Stimulated activated CD4-positive, alpha-beta T cell treated with anti-CD3 and anti-CD28 coated beads, TNF-alpha, amount 100 ng/mL, for 24 hours (primary cell): ENCODE data around the gene PTPRN2.
"Not testable (repeated sequence)": the region's sequence is repeated elsewhere in the genome, so short reads cannot be mapped to it uniquely, and the experiment has no call there.

Experiments used
- DNase-seq, 3 experiments: peaks; one replicate each; pipeline ENCODE4 v3.0.0-alpha.2; 2020; ENCODE audit warnings: low read depth in 3 of 3

The PTPRN2 gene

DNA sequence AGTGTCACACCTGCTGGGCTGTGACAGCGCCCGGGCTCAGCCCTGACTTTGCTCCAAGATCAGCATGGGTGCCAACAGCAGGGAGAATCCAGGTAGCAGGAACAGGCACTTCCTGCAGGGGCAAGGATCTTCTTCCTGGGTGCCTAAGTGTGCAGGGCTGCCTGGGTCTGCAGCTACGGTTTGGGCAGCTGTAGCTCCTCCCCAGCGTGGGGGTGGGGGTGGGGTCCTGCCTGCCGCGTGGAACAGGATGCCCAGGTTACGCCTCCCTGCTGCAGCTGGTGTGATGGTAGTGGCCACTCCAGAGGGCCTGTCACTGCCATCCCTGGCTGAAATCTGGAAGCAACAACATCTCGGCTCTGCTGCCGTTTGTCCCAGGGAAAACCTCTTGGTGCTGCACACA, 981.5 kb downstream of the PTPRN2 start:
- no peak for DNase-seq

DNA sequence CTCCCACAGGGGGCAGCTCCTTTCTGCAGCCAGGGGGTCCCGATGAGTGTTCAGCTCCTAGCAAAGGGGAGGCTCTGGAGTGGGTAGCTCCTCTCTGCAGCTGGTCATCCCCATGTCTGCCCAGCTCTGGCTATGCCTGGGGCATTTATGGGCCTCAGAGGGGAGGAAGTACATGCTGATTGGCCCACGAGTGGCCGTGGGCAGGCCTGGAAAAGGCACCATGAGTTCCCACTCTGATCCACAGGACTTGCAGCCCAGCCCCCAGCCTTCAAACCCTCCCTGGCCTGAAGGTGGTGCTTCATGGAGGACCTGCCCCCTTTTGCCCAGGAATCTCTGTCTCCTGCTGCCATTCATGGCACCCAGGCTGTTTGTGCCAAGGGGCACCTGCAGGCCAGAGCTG, 982.0 kb downstream of the PTPRN2 start:
- no peak for DNase-seq

DNA sequence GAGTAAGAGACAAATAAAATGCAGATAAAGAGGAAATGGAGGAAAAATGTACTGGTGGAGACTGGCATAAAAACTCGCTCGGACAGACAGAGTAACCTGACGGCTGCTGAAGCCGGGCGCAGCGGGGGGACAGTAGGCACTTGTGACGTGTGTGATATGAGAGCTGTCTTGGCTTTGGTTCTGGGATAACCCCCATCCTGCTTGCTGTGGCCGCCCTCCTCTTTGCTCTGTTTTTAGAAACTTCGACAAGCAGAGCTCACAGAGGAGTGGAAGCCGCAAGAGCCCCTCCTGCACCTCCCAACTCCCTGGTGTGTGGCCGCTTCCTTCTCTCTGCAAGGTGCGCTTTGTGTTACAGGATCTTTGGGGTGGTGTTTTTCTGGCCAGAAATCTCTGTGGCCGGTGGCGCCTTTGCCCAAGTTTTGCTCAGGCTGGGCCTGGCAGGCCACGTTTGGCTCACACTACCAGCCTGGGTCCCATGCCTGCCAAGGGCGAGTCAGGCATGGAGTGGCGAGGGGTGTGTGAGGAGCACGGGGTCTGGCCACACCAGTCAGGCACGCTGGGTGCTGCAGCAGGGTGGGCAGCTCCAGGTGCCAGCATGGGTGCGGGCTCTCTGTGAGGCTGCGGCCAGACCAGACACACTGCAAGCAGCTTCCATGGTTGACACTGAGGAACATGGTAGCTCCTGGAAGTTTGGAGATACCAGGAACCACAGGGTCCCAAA, 982.8 kb downstream of the PTPRN2 start:
- no peak for DNase-seq

DNA sequence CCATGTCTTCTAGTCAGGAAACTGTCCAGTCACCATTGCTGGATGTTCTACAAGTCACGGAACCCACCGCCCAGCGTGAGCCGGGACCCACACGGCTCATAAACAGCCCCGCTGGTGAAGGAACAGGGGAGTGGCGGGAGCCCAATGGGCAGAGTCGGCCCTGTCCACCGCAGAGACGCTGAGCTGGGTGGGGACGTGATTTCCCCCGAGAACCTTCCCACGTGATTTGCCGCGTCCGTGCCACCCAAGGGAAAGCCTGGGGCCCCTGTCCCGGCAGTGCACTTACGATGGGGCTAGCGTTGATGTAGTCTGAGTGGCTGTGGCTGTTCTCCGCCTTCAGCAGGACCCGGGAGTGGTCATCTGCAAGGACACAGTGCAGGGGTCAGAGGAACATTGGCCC, 983.9 kb downstream of the PTPRN2 start:
- DNase-seq = no peak

DNA sequence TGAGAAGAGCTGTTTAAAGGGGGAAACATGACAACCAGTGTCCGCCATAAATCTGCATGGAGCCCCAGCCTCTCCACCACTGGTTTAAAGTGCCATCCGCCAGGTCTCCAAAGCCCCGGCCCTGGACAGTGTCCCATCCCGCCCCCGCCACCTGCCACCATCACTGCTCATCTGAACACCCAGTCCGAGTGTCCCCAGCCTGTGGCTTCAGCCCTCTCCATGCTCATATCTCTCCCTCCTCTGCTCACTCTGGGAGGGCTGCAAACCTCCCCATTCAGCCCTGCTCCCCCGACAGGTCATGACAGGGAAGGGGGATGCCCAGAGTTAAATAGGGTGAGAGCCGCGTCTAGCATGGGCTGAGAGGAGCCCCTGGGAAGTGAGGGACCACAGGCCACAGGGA, 984.6 kb downstream of the PTPRN2 start:
- no peak for DNase-seq

DNA sequence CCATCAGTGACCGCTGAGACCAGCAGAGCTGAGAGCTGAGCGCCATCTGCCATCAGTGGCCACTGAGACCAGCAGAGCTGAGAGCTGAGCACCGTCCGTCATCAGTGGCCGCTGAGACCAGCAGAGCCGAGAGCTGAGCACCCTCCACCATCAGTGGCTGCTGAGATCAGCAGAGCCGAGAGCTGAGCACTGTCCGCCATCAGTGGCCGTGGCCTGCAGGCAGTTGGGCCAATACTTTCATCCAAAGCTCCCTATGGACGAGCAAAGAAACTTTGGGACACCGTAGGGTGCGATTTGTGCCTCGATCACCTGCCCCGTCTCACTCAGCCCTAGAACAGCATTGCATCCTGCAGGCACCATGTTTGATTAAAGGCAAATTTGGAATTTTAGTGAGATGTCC, 985.0 kb downstream of the PTPRN2 start:
- no peak for DNase-seq

DNA sequence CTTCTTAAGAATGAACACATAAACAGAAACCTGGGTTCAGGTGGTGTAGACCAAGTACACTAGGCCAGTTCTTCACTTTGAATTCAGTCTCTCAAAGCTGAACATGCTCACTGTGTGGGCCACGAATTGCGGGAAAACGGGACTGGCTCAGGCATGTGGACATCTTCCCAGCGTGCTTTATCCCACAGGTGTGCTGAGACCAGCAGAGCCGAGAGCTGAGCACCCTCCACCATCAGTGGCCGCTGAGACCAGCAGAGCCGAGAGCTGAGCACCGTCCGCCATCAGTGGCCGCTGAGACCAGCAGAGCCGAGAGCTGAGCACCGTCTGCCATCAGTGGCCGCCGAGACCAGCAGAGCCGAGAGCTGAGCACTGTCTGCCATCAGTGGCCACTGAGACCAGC, 985.5 kb downstream of the PTPRN2 start:
- DNase-seq = no peak

DNA sequence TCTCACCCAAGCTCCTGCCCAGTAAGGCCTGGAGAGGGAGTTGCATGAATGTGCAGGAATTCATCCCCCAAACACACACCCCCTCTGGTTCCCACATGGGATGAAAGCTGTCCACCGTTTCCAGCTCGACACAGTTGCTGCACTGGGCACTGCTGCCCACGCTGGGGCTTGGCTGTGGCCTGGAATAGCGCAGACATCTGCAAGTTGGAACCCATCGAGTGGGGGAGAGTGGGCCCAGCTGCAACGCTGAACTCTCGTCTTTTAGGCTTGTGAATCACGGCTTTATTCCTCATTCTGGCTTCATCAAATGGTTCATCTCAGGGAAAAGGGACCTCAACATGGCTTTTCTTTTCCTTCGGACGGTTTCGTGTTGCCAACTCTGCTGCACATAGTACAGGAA, 986.1 kb downstream of the PTPRN2 start:
- DNase-seq = no peak

DNA sequence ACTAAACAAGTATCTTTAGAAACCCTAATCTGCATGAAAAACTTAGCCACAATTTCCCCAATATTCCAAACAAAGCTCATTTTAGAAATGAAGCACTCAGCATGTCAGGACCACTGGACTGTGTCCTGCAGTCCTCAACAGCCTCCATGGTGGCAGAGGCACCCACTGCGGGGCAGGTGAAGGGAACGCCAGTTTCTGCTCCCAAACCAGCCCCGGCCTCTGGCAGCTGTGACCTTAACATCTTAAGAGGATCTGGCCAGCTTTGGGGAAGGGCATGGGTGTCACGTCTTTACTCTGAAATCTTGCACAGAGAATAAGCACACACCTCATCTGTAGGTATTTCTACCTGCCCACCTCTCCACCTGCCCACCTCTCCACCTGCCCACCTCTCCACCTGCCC, 988.1 kb downstream of the PTPRN2 start:
- DNase-seq = no peak

DNA sequence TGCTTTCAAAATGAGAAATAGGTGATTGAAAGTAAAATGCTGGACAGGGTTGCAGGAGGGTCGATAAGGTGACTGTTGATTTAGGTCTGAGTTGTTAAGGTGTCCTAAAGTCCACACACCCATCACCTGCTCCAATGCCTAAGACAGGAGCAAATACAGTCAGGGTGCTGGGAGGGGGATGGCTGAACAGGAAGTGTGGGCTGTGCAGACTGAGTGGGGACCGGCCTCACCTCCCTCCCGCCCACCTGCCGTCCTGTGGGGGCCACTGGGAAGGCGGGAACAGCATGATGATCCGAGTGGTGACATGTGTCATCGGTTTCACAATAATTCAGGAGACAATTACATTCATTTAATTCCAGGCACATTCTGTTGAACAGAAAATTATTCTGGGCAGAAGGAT, 990.1 kb downstream of the PTPRN2 start:
- DNase-seq = no peak

DNA sequence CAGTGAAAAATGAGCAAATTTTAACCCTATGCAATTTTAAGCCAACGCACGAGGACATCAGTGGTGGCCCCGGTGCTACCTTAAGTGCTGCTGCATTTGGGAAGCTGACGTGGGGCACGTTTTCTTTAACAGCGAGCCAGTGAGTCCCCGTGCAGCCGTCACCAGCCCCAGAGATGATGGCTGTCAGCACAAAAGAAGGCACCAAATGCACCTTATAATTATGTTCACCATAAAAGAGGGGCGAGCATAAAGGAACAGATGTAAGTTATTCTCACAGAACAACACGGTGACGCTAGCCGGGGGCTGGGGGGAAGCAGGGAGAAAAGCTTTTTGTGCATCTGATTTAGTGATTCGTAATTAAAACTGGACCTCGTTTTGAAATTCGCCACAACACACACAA, 990.7 kb downstream of the PTPRN2 start:
- DNase-seq = no peak

DNA sequence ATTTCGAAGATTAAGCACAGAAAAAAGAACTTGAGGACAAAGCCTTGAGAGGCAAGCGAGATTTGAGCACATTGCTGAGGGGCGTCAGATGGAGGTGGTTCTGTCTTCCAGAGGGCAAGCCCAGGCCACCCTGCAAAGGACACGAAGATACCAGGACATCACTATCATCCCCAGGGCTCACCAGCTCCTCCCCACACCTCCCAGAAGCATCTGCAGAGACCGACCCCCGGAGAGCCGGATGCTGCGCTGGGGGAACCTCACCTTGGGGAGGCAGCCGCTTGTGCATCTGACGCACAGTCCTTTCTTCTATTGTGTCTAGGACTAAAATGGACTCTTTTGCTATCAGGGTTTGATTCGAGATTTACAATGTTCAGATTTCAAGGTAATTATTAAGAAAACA, 991.2 kb downstream of the PTPRN2 start:
- DNase-seq = no peak

DNA sequence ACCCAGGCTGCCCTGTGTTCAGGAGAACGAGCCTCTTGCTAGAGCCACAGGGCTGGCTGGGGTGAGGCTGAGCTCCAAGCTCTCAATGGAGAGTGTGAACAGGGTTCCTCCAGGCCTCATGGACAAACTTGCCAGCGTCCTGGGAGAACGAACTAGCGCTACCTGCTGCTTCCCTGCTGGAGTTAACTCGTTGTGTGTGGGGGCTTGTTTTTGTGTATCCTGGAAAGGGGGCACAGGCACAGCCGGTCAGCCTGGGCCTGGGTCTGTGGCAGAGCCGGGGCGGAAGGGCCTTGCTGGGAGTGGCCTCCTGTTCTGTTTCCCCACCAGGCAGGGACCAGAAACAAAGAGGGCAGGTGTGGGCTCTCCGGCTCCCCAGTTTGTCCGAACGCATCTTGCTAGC, 991.6 kb downstream of the PTPRN2 start:
- DNase-seq = no peak

DNA sequence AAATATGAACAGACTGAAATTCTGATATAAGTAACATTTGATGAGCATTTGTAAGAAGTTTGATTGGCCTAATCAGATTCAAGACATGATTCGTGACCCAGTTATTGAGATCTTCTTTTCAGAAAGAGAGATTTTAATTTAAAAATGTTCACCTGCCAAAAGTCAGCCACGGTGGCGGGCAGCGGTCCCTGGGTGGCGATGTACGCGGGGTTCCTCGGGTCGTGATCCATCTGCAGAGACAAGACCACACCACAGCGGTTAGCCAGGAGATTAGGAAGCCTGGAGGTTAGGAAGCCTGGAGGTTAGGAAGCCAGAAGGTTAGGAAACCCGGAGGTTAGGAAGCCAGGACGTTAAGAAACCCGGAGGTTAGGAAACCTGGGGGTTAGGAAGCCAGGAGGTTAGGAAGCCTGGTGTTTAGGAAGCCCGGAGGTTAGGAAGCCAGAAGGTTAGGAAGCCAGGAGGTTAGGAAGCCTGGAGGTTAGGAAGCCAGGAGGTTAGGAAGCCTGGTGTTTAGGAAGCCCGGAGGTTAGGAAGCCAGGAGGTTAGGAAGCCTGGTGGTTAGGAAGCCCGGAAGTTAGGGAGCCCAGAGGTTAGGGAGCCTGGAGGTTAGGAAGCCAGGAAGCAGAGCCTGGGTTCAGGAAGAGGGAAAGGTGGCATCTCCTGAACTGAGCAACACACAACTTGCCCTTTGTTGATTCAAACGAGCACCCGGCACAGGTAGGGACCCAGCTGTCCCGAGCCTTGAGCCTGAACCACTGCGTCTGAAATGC, 992.4 kb downstream of the PTPRN2 start:
- DNase-seq = no peak

DNA sequence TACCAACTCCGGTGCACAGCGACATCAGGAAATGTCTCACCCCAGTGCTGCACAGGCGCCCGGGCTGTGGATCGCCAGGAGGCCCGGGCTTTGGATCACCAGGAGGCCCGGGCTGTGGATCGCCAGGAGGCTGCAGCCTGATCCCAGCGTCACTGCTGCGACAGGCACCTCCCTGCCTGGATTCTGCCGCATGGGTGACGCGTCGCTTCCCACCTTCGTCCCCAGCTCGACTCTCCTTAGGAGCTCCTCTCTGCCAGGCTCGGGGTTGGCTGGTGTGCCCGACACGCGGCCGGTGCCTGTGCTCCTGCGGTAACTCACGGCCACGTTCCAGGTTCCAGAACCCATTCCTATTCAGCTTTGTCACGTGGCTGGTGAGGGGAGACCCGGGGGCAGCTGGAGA, 993.3 kb downstream of the PTPRN2 start:
- DNase-seq = no peak

DNA sequence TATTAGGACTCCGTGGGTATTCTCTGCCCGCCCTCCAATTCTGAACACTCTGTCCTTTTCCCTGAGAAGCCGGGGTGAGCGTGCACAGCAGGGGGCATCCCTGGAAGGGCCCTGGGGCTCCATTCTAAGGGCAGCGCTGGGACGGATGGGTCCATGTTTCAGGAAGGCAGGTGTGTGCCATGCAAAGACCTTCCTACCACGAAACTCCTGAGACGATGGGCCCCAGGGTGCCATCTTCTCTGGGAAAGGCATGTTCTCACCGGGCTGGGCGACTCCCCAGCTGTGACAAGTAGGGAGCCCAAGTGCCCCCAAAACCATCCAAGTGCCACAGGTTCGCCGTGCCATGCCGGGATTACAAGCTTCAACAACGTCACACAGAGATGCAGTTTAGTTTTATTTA, 994.1 kb downstream of the PTPRN2 start:
- DNase-seq = no peak

DNA sequence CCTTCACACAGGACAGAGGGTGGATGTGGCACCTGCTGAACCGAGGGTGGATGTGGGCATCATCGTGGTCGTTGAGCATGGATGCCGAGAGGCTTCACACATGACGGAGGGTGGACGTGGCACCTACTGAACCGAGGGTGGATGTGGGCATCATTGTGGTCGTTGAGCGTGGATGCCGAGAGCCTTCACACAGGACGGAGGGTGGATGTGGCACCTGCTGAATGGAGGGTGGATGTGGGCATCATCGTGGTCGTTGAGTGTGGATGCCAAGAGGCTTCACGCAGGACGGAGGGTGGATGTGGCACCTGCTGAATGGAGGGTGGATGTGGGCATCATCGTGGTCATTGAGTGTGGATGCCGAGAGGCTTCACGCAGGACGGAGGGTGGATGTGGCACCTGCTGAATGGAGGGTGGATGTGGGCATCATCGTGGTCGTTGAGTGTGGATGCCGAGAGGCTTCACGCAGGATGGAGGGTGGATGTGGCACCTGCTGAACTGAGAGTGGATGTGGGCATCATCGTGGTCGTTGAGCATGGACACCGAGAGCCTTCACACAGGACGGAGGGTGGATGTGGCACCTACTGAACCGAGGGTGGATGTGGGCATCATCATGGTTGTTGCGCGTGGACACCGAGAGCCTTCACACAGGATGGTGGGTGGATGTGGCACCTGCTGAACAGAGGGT, 994.8 kb downstream of the PTPRN2 start:
- DNase-seq = not testable (repeated sequence)

DNA sequence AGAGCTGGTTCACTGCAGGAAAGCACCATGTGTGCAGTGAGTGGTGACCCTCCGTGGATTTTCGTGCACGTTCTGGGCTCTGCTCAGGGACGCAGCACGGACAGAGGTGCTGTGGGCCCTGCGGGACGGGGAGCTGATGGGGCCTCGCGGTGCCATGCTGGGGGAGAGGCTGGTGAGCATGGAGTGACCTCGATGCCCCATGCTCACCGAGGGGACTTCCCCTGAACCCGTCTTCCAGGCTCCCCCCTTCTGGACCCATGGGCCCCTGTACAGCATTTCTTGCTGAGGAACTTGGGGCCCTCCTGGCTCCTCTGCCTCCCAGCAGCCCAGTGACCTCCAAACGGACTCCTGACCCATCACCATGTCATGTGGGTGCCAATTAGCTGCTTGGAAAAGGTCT, 997.1 kb downstream of the PTPRN2 start:
- no peak for DNase-seq

DNA sequence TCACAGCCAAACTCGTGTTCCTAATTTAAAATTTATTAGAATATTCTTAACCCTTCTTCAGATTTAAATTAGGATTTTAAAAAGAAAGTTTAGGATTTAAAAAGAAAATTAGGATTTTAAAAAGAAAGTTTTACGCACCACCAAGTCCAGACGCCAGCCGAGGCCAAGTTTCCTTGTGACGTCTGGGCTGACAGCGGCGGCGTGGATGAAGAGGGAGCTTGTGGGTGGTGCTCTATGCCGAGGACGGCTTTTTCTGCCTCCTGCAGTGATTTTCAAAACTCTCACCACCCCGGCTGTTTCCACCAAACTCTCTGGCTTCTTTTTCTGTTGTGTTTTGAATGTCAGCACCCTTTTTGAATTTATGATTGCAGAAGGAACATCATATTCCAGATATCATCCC, 997.9 kb downstream of the PTPRN2 start:
- DNase-seq = no peak

DNA sequence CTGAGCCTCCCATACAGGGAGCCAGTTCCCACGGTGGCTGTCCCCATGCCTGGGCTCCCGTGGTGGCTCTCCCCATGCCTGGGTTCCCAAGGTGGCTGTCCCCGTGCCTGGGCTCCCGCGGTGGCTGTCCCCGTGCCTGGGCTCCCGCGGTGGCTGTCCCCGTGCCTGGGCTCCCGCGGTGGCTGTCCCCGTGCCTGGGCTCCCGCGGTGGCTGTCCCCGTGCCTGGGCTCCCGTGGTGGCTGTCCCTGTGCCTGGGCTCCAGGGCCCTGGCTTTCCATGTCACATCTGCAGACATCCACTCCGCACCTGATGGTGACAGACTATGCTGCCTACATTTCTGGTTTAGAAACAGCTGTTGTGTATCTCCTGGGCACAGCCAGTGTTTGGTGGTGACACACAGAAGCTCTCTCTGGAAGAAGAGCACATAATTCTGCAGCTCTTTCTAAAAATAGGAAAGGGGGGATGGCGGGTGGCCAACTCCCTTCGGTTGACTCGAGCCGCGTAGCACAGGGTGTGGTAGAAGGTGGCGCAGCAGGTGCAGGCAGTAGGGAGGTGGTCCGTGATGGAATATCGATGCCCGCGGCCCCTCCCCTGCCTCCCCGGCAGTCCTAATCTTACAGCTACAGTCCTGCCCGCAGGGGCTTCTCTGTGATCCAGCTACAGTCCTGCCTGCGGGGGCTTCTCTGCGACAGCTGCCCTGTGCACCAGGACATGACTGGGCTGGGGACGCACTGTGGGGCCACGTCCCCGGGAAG, 999.6 kb downstream of the PTPRN2 start:
- no peak for DNase-seq

DNA sequence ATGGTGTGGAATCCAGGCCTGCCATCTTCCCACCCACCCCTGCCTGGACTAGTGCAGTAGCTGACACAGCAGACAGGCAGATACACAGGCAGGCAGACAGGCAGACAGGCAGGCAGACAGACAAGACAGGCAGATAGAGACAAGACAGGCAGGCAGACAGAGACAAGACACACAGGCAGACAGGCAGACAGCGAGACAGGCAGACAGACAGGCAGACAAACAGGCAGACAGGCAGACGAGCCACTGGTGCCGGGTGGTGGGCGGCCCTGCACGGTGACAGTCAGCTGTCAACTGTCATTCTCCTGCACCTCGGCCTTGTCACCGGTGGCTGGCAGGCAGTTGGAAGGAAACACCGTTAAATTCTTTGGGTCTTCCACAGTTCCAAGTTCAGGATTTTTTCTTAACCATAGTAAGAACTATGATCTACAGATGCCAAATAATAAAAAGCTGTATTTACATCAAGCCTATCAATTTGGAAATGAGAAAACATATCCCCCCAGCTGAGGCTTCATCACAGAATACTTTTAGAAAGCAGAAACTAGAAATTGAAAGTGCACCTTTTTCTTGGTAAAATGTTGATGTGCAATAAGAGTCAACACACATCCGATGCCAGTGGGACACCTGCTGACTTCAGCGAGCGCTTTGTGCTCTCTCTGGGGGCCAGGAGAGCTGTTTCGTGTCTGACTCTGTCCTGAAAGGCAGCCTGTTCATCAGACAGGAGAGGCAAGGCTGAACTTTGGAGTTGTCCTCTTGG, 1000.4 kb downstream of the PTPRN2 start:
- DNase-seq = no peak
